HepG2 (cell line): ENCODE results near the gene PSMB3. TPM values are rescaled to one million over a fixed set of nuclear protein-coding genes. Genes with fewer than 3 reads are reported as not detected.
A peak's percentile ranks its signal among the peaks of the same experiment; 100 is the strongest.

ENCODE experiments used
- AGO1 ChIP-seq: fragments of 200-400 bp; formaldehyde crosslinking; IDR thresholded peaks from 2 replicates; pipeline ENCODE4 v1.6.1; 2017; ENCODE audit warnings: mild to moderate bottlenecking, low read depth, low read length, moderate library complexity; ENCODE audit not compliant: poor library complexity, severe bottlenecking
- AHR ChIP-seq: IDR thresholded peaks from 2 replicates; pipeline ENCODE4 v1.6.1; 2018; ENCODE audit warnings: missing genetic modification reagents, missing compliant biosample characterization
- HMGA1 ChIP-seq: sonication (generic); formaldehyde crosslinking; conservative IDR thresholded peaks from 2 replicates; pipeline ENCODE4 v1.4.0; 2020; ENCODE audit warnings: missing genetic modification reagents
- KDM5A ChIP-seq: fragments of 200-600 bp; sonication (generic); IDR thresholded peaks from 2 replicates; pipeline ENCODE4 v1.7.0; 2018; ENCODE audit warnings: antibody characterized with exemption, mild to moderate bottlenecking, low read length, borderline replicate concordance
- SKIL ChIP-seq: sonication (generic); formaldehyde crosslinking; IDR thresholded peaks from 2 replicates; pipeline ENCODE4 v1.8.0; 2022; ENCODE audit warnings: missing genetic modification reagents, mild to moderate bottlenecking, moderate library complexity, borderline replicate concordance
- TBX2 ChIP-seq: sonication (generic); formaldehyde crosslinking; IDR thresholded peaks from 2 replicates; pipeline ENCODE4 v1.5.0; 2020; ENCODE audit warnings: missing genetic modification reagents, mild to moderate bottlenecking, borderline replicate concordance
- U2AF2 ChIP-seq: fragments of 200-400 bp; formaldehyde crosslinking; IDR thresholded peaks from 2 replicates; pipeline ENCODE4 v1.6.1; 2017; ENCODE audit warnings: low read depth, mild to moderate bottlenecking, low read length
- ZMYM4 ChIP-seq: sonication (generic); formaldehyde crosslinking; IDR thresholded peaks from 2 replicates; pipeline ENCODE4 v1.8.1; 2023; ENCODE audit warnings: mild to moderate bottlenecking, missing genetic modification reagents
- ZNF235 ChIP-seq: sonication (generic); formaldehyde crosslinking; IDR thresholded peaks from 2 replicates; pipeline ENCODE4 v1.8.1; 2023; ENCODE audit warnings: mild to moderate bottlenecking, missing genetic modification reagents, borderline replicate concordance
- ZNF430 ChIP-seq: sonication (generic); formaldehyde crosslinking; IDR thresholded peaks from 2 replicates; pipeline ENCODE4 v1.9.0; 2021; ENCODE audit warnings: mild to moderate bottlenecking, missing genetic modification reagents
- ZNF850 ChIP-seq: sonication (generic); formaldehyde crosslinking; conservative IDR thresholded peaks from 2 replicates; pipeline ENCODE4 v1.9.0; 2021; ENCODE audit warnings: mild to moderate bottlenecking, missing genetic modification reagents
- polyA plus RNA-seq, 8 experiments: library from polyadenylated mRNA; depleted of rRNA in 3 of 8; stranded (reverse) in 7 of 8; unstranded in 1 of 8; fragments of >200 nt; fragmentation: Illumina TruSeq in 4 of 8; extraction: Trizol in 4 of 8; gene quantifications; 2 replicates each; pipeline versions ENCODE4 v1.2.1 to v1.2.3, GENCODE V29; 2011 to 2016; ENCODE audit warnings: low read depth in 4 of 8, missing spikeins in 1 of 8, mixed read lengths in 1 of 8; ENCODE audit not compliant: insufficient read depth in 1 of 8
- total RNA-seq, 5 experiments: library from RNA; depleted of rRNA; stranded (reverse); fragments of >200 nt; fragmentation: Illumina TruSeq; extraction: Trizol; gene quantifications; 2 replicates each; pipeline ENCODE4 v1.2.3, GENCODE V29; 2016; ENCODE audit warnings: low read depth in 1 of 5
- TF ChIP-seq, protein P1 (sequence below): sonication (generic); formaldehyde crosslinking; IDR thresholded peaks from 2 replicates; pipeline ENCODE4 v1.8.0; 2022; ENCODE audit warnings: mild to moderate bottlenecking, missing genetic modification reagents, moderate library complexity
- TF ChIP-seq, protein P2 (sequence below): sonication (generic); formaldehyde crosslinking; IDR thresholded peaks from 2 replicates; pipeline ENCODE4 v1.8.1; 2023; ENCODE audit warnings: mild to moderate bottlenecking, missing genetic modification reagents, borderline replicate concordance
- TF ChIP-seq, protein P3 (sequence below): sonication (generic); formaldehyde crosslinking; IDR thresholded peaks from 2 replicates; pipeline ENCODE4 v1.8.0; 2022; ENCODE audit warnings: low read depth, missing genetic modification reagents
- TF ChIP-seq, protein P4 (sequence below): IDR thresholded peaks from 2 replicates; pipeline ENCODE4 v1.6.1; 2016; ENCODE audit warnings: mild to moderate bottlenecking

PSMB3 gene
- total and polyA plus RNA-seq, 2 of the 13 experiments (the other 11 are each of a cell fraction or from before 2014, with no cell fraction given) = 366 to 517 TPM

- TF ChIP-seq, protein P1, sequence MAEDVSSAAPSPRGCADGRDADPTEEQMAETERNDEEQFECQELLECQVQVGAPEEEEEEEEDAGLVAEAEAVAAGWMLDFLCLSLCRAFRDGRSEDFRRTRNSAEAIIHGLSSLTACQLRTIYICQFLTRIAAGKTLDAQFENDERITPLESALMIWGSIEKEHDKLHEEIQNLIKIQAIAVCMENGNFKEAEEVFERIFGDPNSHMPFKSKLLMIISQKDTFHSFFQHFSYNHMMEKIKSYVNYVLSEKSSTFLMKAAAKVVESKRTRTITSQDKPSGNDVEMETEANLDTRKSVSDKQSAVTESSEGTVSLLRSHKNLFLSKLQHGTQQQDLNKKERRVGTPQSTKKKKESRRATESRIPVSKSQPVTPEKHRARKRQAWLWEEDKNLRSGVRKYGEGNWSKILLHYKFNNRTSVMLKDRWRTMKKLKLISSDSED (CRISPR knock-in tag) = 0 out of 2 replicates have a peak, but pooled peaks have one; percentile 18
- TF ChIP-seq, protein P2, sequence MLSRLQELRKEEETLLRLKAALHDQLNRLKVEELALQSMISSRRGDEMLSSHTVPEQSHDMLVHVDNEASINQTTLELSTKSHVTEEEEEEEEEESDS (CRISPR knock-in tag) = peak; percentile 78; the same call in 1 of the 2 replicates
- TF ChIP-seq, protein P3, sequence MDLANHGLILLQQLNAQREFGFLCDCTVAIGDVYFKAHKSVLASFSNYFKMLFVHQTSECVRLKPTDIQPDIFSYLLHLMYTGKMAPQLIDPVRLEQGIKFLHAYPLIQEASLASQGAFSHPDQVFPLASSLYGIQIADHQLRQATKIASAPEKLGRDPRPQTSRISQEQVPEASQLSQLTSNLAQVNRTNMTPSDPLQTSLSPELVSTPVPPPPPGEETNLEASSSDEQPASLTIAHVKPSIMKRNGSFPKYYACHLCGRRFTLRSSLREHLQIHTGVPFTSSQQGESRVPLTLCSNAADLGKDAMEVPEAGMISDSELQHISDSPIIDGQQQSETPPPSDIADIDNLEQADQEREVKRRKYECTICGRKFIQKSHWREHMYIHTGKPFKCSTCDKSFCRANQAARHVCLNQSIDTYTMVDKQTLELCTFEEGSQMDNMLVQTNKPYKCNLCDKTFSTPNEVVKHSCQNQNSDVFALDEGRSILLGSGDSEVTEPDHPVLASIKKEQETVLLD = peak; percentile 88
- TF ChIP-seq TBX2 = peak; percentile 99
- peak; percentile 100 for TF ChIP-seq SKIL (CRISPR knock-in tag)
- no peak; the same call in 1 of the 2 replicates for TF ChIP-seq AHR (CRISPR knock-in tag)
- no peak for TF ChIP-seq HMGA1 (CRISPR knock-in tag)
- TF ChIP-seq ZNF430 (CRISPR knock-in tag) = peak; percentile 99
- TF ChIP-seq ZNF235 = peak; percentile 76; the same call in 1 of the 2 replicates
- TF ChIP-seq KDM5A = peak; percentile 55; the same call in 1 of the 2 replicates
- TF ChIP-seq ZNF850 (CRISPR knock-in tag) = peak; percentile 59; the same call in 1 of the 2 replicates
- TF ChIP-seq, protein P4, sequence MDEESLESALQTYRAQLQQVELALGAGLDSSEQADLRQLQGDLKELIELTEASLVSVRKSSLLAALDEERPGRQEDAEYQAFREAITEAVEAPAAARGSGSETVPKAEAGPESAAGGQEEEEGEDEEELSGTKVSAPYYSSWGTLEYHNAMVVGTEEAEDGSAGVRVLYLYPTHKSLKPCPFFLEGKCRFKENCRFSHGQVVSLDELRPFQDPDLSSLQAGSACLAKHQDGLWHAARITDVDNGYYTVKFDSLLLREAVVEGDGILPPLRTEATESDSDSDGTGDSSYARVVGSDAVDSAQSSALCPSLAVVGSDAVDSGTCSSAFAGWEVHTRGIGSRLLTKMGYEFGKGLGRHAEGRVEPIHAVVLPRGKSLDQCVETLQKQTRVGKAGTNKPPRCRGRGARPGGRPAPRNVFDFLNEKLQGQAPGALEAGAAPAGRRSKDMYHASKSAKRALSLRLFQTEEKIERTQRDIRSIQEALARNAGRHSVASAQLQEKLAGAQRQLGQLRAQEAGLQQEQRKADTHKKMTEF (CRISPR knock-in tag) = peak; percentile 100
- TF ChIP-seq U2AF2 = no peak; the same call in 1 of the 2 replicates
- TF ChIP-seq ZMYM4 (CRISPR knock-in tag) = peak; percentile 68; the same call in 1 of the 2 replicates
- peak; percentile 83 for TF ChIP-seq AGO1
Observed at GRCh38 chr17:38703742-38704605, 48.6 kb upstream of the PSMB3 start (continued).
